GM21825 (cell line): Measurements from ENCODE around the gene WDPCP.
"Not testable (repeated sequence)": the region's sequence is repeated elsewhere in the genome, so short reads cannot be mapped to it uniquely, and the experiment has no call there.

Source experiments
- ATAC-seq: cut with Tn5 transposase; IDR thresholded peaks from one replicate; pipeline ENCODE4 v1.9.1; 2021; ENCODE audit warnings: mild to moderate bottlenecking, moderate library complexity; ENCODE audit not compliant: unreplicated experiment

The WDPCP gene, protein sequence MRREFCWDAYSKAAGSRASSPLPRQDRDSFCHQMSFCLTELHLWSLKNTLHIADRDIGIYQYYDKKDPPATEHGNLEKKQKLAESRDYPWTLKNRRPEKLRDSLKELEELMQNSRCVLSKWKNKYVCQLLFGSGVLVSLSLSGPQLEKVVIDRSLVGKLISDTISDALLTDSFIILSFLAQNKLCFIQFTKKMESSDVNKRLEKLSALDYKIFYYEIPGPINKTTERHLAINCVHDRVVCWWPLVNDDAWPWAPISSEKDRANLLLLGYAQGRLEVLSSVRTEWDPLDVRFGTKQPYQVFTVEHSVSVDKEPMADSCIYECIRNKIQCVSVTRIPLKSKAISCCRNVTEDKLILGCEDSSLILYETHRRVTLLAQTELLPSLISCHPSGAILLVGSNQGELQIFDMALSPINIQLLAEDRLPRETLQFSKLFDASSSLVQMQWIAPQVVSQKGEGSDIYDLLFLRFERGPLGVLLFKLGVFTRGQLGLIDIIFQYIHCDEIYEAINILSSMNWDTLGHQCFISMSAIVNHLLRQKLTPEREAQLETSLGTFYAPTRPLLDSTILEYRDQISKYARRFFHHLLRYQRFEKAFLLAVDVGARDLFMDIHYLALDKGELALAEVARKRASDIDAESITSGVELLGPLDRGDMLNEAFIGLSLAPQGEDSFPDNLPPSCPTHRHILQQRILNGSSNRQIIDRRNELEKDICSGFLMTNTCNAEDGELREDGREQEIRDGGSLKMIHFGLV

DNA sequence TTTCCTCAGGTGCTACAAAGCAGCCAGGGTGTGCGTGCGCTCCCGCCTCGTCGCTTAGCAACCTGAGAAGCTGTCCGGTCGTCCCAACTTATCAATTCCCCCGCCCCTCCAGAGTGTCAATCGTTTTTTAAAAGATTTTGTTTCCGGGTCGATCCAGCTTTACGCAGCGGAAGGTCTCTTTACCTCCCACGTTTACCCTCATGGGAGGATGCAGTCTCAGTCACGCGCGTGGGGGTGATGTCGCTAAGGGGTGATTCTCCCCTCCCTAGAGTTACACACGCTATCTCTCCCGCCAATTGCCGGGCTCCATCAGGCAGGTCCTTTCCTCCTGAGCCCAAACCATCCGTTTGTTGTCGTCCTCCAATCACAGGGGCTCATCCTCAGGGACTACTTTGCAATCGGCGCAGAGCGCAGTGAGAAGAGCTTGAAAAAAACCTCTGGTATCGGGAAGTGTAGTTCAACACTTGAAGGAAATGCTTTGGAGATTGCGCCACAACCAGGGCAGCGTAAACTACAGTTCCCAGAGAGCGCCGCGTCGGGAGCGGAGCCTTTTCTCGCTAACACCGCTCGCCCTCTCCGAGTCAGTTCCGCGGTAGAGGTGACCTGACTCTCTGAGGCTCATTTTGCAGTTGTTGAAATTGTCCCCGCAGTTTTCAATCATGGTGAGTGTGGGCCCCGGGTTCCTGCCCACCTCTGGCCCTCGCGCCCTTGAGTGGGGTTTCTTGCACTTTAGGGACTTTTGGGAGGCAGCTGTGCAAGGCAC is at the start of gene WDPCP, which contains the start of gene MDH1:
Gene WDPCP (minus strand): TSS at position 93 of the 763 bp plus-strand sequence. CDS start 206 bp downstream, outside the sequence.
Gene MDH1 (plus strand): TSS at position 579 of the 763 bp plus-strand sequence. CDS start 81 bp downstream, at position 660.
- ATAC-seq: peak; percentile 84

DNA sequence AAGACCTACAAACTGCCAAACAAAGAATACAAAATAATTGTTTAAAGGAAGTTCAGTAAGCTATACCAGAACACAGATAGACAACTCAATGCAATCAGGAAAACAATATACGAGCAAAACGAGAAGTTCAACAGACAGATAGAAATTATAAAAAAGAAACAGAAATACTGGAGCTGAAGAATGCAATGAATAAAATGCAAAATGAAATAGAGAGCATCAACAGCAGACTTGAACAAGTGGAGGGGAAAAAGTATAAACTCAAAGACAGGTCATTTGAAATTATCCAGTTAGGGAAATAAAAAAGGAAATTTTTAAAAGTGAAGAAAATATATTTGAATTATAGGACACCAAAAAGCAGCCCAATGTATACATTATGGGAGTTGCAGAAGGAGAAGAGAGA is 44.1 kb upstream of the WDPCP start:
- no peak for ATAC-seq

DNA sequence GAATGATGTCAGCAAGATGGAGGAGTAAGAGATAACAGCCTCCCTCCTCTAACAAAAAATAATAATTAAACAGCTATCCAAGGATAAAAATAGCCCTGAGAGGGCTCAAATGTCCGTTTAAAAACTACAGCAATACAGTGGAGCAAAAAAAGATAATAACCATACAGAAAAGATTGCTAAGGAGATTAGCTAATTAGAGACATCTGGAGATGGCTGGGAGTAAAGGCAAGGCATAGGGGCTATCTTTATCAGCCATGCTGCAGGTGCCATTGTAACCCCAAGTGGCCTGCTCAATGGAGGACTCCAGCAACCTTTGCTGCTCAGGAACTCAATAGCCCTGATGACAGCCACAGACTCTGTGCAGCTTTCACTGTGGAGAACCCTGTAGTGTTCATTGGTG is 43.2 kb upstream of the WDPCP start:
- ATAC-seq: no peak

DNA sequence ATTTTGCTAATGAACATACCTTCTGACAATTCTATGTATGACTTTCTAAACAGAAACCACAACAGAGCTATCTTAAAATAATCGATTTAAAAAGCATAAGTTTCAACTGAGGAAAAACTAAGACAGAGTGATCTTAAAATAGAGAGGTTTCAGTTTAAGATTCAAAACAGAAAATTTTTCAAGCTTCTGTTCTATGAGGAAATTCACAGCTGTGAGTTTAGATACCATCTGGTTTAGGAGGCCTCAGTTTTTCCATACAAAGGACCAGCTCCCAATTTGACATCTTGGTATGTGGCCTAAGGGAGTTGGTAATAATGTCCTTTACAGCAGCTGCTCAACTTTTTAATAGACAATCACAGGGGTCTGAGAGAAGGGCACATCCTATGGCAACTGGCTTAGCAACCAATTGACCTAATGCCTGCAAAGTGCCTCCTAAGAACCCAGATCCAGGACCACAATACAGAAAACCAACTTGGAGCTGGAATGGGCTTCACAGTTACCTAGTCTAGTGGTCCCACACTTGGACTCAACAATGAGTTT is 40.2 kb upstream of the WDPCP start:
- no peak for ATAC-seq

DNA sequence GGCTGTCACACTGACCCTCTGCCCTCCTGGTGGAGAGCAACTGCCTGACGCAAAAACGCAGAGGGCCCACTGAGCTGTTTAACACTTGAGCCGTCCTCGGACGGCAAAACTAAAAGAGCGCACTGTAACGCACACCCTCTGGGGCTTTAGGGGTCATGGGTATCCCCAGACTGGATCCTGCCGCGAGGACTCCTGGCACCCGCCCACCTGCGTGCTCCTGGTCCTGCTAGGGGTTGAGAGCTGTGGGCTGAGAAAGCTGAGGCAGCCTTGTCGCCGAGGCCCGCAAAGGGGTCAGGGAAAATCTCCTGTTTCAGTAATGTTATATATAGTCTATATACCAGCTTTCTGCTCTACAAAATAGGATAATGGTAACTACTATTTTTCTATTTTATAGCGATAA is 39.6 kb upstream of the WDPCP start:
- no peak for ATAC-seq

DNA sequence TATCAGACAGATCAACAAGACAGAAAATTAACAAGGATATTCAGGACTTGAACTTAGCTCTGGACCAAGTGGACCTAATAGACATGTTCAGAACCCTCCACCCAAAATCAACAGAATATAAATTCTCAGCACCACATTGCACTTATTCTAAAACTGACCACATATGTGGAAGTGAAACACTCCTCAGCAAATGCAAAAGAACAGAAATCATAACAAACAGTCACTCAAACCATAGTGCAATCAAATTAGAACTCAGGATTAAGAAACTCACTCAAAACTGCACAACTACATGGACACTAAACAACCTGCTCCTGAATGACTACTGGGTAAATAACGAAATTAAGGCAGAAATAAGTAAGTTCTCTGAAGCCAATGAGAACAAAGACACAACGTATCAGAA is 35.5 kb upstream of the WDPCP start:
- not testable (repeated sequence) for ATAC-seq

DNA sequence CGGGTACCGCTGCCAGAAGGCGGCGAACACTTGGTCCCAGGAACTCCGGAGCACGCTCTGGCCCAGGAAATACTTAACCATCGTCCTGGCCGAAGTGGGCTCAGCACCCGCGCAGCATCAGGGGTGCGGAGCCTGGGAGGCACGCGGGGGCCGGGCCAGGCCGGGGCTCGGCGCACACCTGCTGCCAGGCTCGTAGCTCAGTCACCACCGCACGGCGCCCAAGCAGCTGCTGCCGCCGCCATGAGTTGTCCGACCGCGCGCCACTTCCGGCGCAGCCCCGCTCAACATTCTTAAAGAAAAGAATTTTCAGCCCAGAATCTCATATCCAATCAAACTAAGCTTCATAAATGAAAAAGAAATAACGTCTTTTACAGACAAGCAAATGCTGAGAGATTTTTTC is 34.5 kb upstream of the WDPCP start:
- ATAC-seq: no peak

DNA sequence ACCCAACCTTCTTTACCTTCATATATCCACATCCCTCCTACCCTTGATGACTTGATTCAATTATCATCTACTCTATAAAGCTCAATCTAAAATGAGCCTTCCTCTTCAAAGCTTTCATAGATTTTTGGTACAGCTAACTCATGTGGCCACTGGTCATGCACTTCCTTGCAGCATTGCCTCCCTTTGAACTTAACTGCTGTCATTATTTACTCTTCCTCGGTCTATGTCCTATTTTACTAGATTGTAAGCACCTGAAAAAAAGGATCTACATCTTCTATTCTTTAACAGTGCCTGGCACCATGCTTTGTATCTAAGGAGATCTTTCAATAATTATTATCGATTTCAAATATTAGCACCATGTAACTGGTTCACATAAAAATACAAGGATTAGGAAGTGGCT is 31.1 kb upstream of the WDPCP start:
- no peak for ATAC-seq

DNA sequence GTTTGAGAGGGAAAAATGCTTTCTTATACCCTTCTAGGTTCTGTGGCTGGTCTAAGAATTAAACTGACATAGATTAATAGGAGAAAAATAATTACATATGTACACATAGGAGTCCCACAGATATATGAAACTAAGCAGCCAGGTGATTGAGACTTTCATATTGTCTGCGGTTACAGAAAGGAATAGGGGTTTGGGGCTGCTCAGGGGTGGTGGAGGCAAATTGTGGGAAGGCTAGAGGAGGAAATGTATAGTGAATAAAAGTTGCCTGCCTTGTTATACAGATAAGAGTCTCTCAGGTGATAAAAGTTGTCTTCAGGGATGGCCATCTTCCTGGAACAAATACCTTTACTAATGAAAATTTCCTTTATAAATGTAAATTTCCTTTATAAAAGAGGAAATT is 29.1 kb upstream of the WDPCP start:
- no peak for ATAC-seq

DNA sequence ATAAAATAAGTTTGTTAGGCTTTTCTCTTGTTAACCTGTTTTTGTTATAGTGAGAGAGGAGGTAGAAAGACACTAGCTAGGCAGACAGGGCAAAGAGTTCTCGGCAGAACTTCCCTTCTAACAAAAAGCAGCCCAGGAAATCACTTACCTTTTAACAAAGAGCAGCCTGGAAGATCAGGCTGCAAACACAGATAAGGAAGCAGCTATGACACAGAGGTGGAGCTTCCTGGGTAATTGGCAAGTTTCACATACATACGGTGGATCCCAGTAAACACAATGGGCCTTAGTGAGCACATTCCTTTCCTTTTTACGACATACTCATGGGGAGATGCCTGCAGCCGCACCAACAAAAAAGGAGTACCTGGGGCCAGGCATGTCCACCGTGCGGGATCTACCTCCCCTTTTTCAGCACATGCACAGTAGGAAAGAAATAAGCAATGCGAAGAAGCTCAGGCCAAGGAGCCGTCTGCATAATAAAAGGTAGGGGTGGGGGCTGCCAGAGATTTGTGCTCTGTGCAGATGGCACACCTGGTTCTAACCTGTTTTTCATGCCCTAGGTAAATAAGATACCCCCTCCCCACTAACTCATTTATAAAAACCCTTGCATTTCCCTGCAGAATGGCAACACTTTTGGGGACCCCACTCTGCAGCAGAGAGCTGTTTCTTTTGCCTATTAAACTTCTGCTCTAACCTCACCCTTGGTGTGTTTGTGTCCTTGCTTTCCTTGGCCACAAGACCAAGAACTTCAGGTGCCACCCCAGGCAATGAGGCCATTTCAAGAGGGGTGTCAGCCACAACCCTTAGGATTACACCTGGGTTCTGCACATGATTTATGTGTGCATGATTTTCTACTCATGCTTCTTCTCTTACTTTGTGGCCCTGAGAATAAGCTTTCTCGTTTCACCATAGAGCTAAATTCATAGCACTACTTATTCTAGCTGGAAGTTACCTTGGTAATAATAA is 27.0 kb upstream of the WDPCP start:
- ATAC-seq: no peak

DNA sequence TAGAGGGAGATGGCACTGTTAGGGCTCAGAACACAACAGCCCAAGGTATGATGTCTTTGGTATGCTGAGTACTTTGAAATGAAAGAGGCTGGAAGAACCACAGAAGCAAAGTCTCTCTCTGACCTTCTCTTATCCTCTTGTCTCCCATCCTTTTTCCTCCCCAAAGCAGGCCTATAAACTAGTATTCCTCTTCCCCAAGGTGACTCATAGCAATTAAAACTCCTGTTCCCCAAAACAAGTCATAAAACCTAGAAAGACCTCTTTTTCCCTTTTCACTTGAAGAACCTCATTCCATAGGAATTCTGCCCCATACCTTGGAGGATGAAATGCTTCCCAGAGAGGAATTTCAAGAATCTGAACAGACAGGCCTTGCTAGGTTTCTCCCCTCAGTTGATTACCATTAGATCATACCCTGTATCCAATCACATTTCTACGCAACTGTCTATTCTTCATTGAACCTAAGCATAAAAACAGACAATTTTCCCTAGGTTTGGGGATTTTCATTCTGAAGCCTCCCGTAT is 26.2 kb upstream of the WDPCP start:
- ATAC-seq: no peak

DNA sequence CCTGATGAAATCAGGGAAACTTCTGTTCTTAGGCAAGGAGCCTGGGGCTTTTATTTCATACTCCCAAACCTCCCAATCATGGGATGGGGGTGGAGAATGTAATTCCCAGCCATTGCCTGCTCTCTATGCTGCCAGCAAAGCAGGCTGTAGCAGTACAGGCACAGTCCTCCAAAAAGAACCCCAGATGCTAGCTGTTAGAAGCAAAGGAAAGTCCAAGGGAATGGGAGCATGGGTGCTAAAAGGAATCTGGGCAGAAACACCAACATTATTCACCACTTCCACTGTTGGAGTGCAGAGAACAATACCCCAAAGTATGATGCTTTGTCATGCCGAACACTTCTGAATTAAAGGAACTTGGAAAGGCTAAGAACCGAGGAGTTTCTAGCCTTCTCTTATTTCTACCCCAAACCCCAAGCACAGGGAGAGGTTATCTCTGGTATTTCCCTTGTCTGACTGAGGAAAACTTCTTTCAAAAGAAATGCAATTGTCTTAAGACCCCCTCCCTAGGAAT is 25.2 kb upstream of the WDPCP start:
- ATAC-seq: no peak

DNA sequence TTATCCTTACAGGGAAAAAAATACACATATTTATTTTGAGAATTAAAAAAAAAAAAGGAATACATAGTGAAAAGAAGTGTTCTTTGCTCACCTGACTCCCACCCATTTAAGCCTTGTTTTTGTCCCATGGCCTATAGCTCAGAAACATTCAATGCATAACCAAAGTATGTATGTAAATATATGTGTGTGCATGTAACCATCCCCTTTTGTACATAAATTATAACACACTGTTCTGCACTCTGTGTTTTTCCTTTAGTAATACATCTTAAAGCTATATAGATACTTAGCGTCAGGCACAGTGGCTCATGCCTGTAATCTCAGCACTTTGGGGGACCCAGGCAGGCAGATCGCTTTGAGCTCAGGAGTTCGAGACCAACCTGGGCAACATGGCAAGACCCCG is 22.2 kb upstream of the WDPCP start:
- ATAC-seq: no peak

DNA sequence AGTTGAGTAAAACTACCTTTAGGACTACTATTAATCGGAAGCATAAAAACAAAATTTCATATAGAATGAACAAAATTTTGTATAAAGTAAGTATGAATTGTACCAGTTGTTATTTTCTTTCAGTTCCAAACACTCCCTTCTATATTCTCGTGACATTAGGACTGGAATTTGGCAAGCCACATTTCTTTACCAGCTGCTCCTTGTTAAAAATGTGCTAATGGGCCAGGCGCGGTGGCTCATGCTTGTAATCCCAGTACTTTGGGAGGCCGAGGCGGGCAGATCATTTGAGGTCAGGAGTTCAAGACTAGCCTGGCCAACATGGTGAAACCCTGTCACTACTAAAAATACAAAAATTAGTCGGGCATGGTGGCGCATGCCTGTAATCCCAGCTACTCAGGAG is 20.6 kb upstream of the WDPCP start:
- ATAC-seq: not testable (repeated sequence)

DNA sequence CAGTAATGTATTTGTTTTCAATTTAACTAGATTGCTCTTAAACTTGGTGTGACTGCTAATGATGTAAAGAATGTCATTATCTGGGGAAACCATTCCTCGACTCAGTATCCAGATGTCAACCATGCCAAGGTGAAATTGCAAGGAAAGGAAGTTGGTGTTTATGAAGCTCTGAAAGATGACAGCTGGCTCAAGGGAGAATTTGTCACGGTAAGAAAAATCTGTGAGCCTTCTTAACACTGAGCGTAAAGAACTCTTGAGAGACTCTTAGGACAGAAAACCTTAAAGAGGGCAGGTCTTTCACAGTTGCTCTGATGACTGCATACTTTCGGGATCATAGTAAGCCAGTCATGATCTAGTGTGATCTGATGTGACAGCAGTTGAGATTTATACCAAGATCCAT is 16.4 kb upstream of the WDPCP start:
- ATAC-seq: no peak

DNA sequence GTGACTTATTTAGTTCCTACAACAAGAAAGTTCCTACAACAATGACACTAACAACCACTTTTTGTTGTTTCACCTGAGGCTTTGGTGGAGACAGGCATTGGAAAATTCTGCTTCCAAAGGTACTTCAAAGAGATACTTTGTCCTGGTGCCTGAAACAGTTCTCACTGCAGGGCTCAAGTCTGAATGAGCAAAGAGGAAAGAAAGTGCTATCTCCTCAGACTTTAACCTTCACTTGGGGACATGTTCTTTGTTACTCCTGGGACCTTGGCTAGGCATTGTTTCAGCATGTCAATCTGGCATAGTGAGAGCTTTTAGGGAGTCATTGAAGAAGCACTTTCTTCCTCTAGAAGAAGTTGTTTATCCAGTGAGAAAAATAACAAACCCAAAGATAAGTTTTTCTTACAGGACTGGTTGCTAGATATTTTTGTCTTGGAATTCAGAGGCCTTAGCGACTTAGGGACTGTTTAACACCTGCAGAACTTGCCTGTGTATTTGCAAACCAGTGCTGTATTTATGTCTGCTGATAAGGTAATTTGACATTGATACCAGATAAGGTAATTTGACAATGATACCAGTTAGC is 12.7 kb upstream of the WDPCP start:
- ATAC-seq: no peak

DNA sequence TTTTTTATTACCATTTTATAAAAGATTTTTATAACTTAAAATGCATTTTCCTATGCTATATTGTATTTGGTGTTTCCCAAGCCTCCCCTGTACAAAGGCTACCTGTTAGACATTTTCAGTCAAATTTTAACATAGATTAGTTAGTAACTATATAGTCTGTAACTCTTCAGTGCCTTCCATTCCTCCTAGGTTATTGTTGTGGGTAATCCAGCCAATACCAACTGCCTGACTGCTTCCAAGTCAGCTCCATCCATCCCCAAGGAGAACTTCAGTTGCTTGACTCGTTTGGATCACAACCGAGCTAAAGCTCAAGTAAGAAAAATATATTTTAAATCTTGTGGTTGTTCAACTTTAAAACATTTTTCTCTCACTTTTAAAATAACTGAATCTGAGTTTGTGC is 10.7 kb upstream of the WDPCP start:
- ATAC-seq: no peak

DNA sequence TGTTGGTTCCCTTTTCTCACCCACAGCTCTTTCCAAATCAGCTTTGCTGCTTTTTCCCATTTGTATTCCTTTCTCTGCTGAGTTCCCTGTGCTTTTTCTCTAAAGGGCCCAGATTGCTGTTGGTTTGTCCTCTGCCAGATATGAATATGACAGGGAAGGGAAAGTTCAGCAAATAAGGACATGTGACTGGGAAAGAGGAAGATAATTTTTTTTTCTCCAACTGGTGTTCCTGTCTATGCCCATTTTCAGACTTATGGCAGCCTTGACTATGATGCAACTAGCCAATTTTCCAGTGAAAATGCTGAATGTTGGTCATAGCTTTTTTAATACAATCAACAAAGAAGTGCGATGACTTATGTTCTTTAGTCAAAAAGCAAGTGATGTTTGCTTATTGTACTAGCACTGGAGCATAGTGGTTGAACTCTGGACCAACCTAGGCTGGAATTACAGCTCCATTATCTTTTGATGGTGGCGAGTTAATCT is 8.2 kb upstream of the WDPCP start:
- ATAC-seq: no peak

DNA sequence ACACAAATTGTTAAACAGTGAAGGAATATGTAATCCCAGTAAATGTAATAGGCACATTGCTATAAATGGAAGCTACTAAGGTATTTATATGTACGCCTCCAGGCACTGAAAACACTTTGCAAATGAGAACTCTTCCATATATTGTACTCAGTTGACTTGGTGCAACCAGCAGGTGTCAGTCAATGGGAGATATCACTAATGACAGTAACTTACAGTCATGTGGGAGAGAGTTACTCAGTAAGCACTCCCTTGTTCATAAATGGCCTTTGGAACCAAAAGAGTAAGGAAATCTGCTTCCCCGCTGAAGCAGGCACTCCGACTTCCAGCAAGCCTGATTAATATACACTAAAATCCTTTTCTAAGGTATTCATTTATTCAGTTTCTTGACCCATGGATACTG is 6.4 kb upstream of the WDPCP start:
- ATAC-seq: no peak
